GM23338 (cell line): ENCODE measurements around the gene AK2. TPM values are rescaled to one million over a fixed set of nuclear protein-coding genes. Genes with fewer than 3 reads are reported as not detected.

Experiments
- ATAC-seq: fragments of 200-7000 bp; cut with Tn5 transposase; 3 replicates; pipeline ENCODE4 v1.9.1; 2020
- DNase-seq: peaks from one replicate; pipeline ENCODE4 v3.0.0-alpha.2; 2015; ENCODE audit warnings: low spot score
- H2AFZ ChIP-seq: fragments of 200-600 bp; sonication (generic); 2 replicates; pipeline ENCODE4 v1.8.0; 2016; ENCODE audit warnings: antibody characterized with exemption, mild to moderate bottlenecking, moderate library complexity
- H3F3A ChIP-seq: fragments of 200-600 bp; sonication (generic); replicated peaks from 2 replicates; pipeline ENCODE4 v1.8.0; 2017; ENCODE audit warnings: antibody characterized with exemption, mixed run types, low read depth
- H3K27ac ChIP-seq: fragments of 200-600 bp; sonication (generic); 2 replicates; pipeline ENCODE4 v1.6.1; 2016; ENCODE audit warnings: low read depth
- H3K27me3 ChIP-seq: fragments of 200-600 bp; sonication (generic); 2 replicates; pipeline ENCODE4 v1.8.0; 2016; ENCODE audit warnings: mild to moderate bottlenecking, mixed run types, moderate library complexity; ENCODE audit not compliant: insufficient read depth
- H3K36me3 ChIP-seq: fragments of 200-600 bp; sonication (generic); 2 replicates; pipeline ENCODE4 v1.8.0; 2016; ENCODE audit warnings: mild to moderate bottlenecking; ENCODE audit not compliant: insufficient read depth
- H3K4me1 ChIP-seq: fragments of 200-600 bp; sonication (generic); 2 replicates; pipeline ENCODE4 v1.8.0; 2016; ENCODE audit warnings: mild to moderate bottlenecking, moderate library complexity; ENCODE audit not compliant: insufficient read depth
- H3K4me2 ChIP-seq: fragments of 200-600 bp; sonication (generic); 2 replicates; pipeline ENCODE4 v1.7.1; 2017; ENCODE audit warnings: mixed run types
- H3K4me3 ChIP-seq: fragments of 200-600 bp; sonication (generic); 2 replicates; pipeline ENCODE4 v1.6.1; 2016; ENCODE audit warnings: mixed run types
- H3K79me2 ChIP-seq: fragments of 200-600 bp; sonication (generic); replicated peaks from 2 replicates; pipeline ENCODE4 v1.8.0; 2017; ENCODE audit warnings: mild to moderate bottlenecking; ENCODE audit not compliant: insufficient read depth
- H3K9me2 ChIP-seq: fragments of 200-600 bp; sonication (generic); 2 replicates; pipeline ENCODE4 v1.8.0; 2017; ENCODE audit not compliant: insufficient read depth
- H4K20me1 ChIP-seq: fragments of 200-600 bp; sonication (generic); replicated peaks from 2 replicates; pipeline ENCODE4 v1.8.0; 2017; ENCODE audit warnings: mild to moderate bottlenecking; ENCODE audit not compliant: insufficient read depth
- H3K27ac Mint-ChIP-seq: 2 replicates; pipeline ENCODE4 v1.8.0; 2020; ENCODE audit warnings: inconsistent platforms, mild to moderate bottlenecking, moderate library complexity, mixed read lengths
- H3K27me3 Mint-ChIP-seq: 3 replicates; pipeline ENCODE4 v1.8.0; 2022; ENCODE audit warnings: low read depth, mild to moderate bottlenecking, moderate library complexity, mixed read lengths, inconsistent platforms; ENCODE audit not compliant: insufficient read depth, poor library complexity
- H3K36me3 Mint-ChIP-seq: 3 replicates; pipeline ENCODE4 v1.8.0; 2021; ENCODE audit warnings: low read depth, mild to moderate bottlenecking, inconsistent platforms, moderate library complexity, mixed read lengths
- H3K4me1 Mint-ChIP-seq: 3 replicates; pipeline ENCODE4 v1.8.0; 2020; ENCODE audit warnings: mild to moderate bottlenecking, inconsistent platforms, mixed read lengths
- H3K4me3 Mint-ChIP-seq: 3 replicates; pipeline ENCODE4 v1.8.0; 2021; ENCODE audit warnings: moderate library complexity, mild to moderate bottlenecking, inconsistent platforms, mixed read lengths
- H3K9me3 Mint-ChIP-seq: 3 replicates; pipeline ENCODE4 v1.8.0; 2020; ENCODE audit warnings: moderate library complexity, mild to moderate bottlenecking, inconsistent platforms, mixed read lengths
- CREB1 ChIP-seq: fragments of 250-450 bp; sonication (Bioruptor Pico); IDR thresholded peaks from 2 replicates; pipeline ENCODE4 v1.5.0; 2020; ENCODE audit warnings: low read depth, mild to moderate bottlenecking, moderate library complexity
- CTCF ChIP-seq, 2 experiments: fragments of 200-600 bp in 1 of 2; sonication (generic) in 1 of 2; conservative IDR thresholded peaks; 2 replicates each; pipeline versions ENCODE4 v1.5.1 to v1.6.1; 2016 to 2017; ENCODE audit warnings: antibody characterized with exemption in 2 of 2, low read depth in 2 of 2, mild to moderate bottlenecking in 2 of 2, moderate library complexity in 1 of 2
- ETS1 ChIP-seq: IDR thresholded peaks from 2 replicates; pipeline ENCODE4 v1.6.1; 2016; ENCODE audit warnings: antibody characterized with exemption
- EZH2 ChIP-seq: fragments of 200-600 bp; sonication (generic); IDR thresholded peaks from one replicate; pipeline ENCODE4 v1.8.0; 2017; ENCODE audit warnings: antibody characterized with exemption, mild to moderate bottlenecking, low read depth; ENCODE audit not compliant: unreplicated experiment
- EZH2phosphoT487 ChIP-seq: fragments of 200-600 bp; sonication (generic); IDR thresholded peaks from one replicate; pipeline ENCODE4 v1.8.1; 2018; ENCODE audit warnings: antibody characterized with exemption; ENCODE audit not compliant: unreplicated experiment
- JUNB ChIP-seq: IDR thresholded peaks from one replicate; pipeline ENCODE4 v1.6.1; 2016; ENCODE audit warnings: antibody characterized with exemption; ENCODE audit not compliant: unreplicated experiment
- NANOG ChIP-seq: IDR thresholded peaks from 2 replicates; pipeline ENCODE4 v1.6.1; 2016; ENCODE audit warnings: antibody characterized with exemption, borderline replicate concordance
- POLR2AphosphoS5 ChIP-seq: IDR thresholded peaks from 2 replicates; pipeline ENCODE4 v1.6.1; 2016; ENCODE audit warnings: antibody characterized with exemption, low read depth
- REST ChIP-seq: IDR thresholded peaks from one replicate; pipeline ENCODE4 v1.6.1; 2018; ENCODE audit warnings: antibody characterized with exemption; ENCODE audit not compliant: unreplicated experiment
- STAT1 ChIP-seq: IDR thresholded peaks from one replicate; pipeline ENCODE4 v1.6.1; 2016; ENCODE audit warnings: antibody characterized with exemption; ENCODE audit not compliant: unreplicated experiment
- ZNF114 ChIP-seq: fragments of 250-450 bp; sonication (Bioruptor Pico); IDR thresholded peaks from 2 replicates; pipeline ENCODE4 v1.5.0; 2020; ENCODE audit warnings: mild to moderate bottlenecking, moderate library complexity
- ZNF331 ChIP-seq: fragments of 250-450 bp; sonication (Bioruptor Pico); IDR thresholded peaks from 2 replicates; pipeline ENCODE4 v1.5.0; 2020; ENCODE audit warnings: low read depth, mild to moderate bottlenecking, moderate library complexity
- ZNF462 ChIP-seq: fragments of 250-450 bp; sonication (Bioruptor Pico); IDR thresholded peaks from 2 replicates; pipeline ENCODE4 v1.5.0; 2020; ENCODE audit warnings: mild to moderate bottlenecking, moderate library complexity
- polyA plus RNA-seq: library from polyadenylated mRNA; unstranded; fragments of >200 nt; fragmentation: Nextera tagmentation; extraction: Ambion mirVana; gene quantifications from 2 replicates; pipeline ENCODE4 v1.2.1, GENCODE V29; 2016
- total RNA-seq: library from RNA; depleted of rRNA; stranded (reverse); fragments of >200 nt; shearing (Covaris generic); gene quantifications from 2 replicates; pipeline ENCODE4 v1.2.3, GENCODE V29; 2014

Gene AK2
- total and polyA plus RNA-seq, 2 experiments from 2014 or later: 125 to 142 TPM

GRCh38 chr1:33065301-33065700 lies 28.6 kb upstream of the AK2 start:
- Histone ChIP-seq H3F3A (no peaks in the 10 kb centered on the region), H3K27me3 (no peaks in the 10 kb centered on the region), H3K4me3 (no peak overlapping the region), H3K36me3 (no peaks in the 10 kb centered on the region; the same call in 1 of the 2 replicates), H4K20me1 (no peaks in the 10 kb centered on the region), H3K79me2 (no peaks in the 10 kb centered on the region), H3K4me2 (no peak overlapping the region), H3K27ac (no peak overlapping the region), H2AFZ (no peak overlapping the region), H3K4me1 (no peaks in the 10 kb centered on the region), H3K9me2 (no peaks in the 10 kb centered on the region)
- ATAC-seq (no peak), DNase-seq (no peak)
- no peak overlapping the region for H3K27ac Mint-ChIP-seq
- TF ChIP-seq STAT1 (no peak), CREB1 (CRISPR knock-in tag) (no peak), EZH2 (no peak), CTCF (conservative IDR thresholded peaks at IDR 0.05; ENCODE audit: low read depth in 2 of 2) (no peak), NANOG (no peak), REST (no peak), EZH2phosphoT487 (no peak), ZNF462 (CRISPR knock-in tag) (no peak), ZNF114 (CRISPR knock-in tag) (no peak), ETS1 (no peak), ZNF331 (CRISPR knock-in tag) (no peak), POLR2AphosphoS5 (no peak), JUNB (no peak)
- no peak overlapping the region for H3K4me3 Mint-ChIP-seq
- peaks cover 32% of the 10 kb centered on the region for H3K36me3 Mint-ChIP-seq
- peaks cover 6% of the 10 kb centered on the region for H3K27me3 Mint-ChIP-seq
- H3K4me1 Mint-ChIP-seq: no peaks in the 10 kb centered on the region
- peaks cover 53% of the 10 kb centered on the region for H3K9me3 Mint-ChIP-seq
